Measurements from ENCODE around the gene CXCL9.

CXCL9 gene

DNA sequence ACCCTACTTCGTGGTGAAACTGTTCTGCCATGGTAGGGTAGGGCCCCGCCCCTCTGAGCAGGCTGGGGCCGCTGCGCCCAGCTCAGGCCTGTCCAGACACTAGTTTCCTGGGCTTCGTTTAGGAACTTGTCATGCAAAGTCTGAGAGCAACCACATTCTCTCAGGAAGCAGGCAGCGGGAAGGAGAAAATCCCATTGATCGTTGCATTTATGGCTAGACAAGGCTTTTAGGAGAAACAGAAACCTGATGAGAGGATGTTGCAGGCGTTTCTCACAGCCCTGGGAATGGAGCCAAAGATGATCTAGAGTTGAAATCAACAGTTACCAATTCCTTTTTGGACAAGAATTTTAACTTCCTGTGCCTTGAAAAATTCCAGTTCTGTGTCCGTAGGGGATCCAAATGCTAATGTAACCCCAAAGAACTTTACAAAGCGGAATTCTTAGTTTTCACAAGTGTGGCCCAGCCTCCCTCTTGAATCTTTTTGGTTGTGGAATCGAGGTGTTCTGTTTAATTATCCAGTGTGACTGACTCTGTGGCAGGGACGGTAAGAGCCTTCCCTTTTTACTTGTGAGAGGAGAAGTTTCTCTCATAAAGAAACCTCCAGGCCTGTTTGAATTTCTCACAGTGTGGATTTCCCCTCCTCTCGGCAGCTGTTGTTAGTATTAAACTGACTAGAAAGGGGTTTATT, 4.5 kb upstream of the CXCL9 start:
- no peaks in the 10 kb centered on the region for H3K36me3 ChIP-seq (ENCODE audit: low read length)
- TF ChIP-seq EZH2phosphoT487 (conservative IDR thresholded peaks at IDR 0.05; ENCODE audit: low read length), result no peak
- H4K20me1 ChIP-seq (ENCODE audit: low read depth, low read length), result no peaks in the 10 kb centered on the region
- no peak overlapping the region for H3K4me2 ChIP-seq (ENCODE audit: low read depth, low read length, poor library complexity, severe bottlenecking)
- no peak overlapping the region for H3K9ac ChIP-seq (ENCODE audit: low read length)
- H3K4me3 ChIP-seq (ENCODE audit: insufficient read depth, low read length, poor library complexity, severe bottlenecking), result no peak overlapping the region
- H3K9me2 ChIP-seq (replicated peaks; ENCODE audit: insufficient read depth, low read length), result no peaks in the 10 kb centered on the region
- no peaks in the 10 kb centered on the region for H3K9me3 ChIP-seq (ENCODE audit: insufficient read depth, low read length)
- no peak overlapping the region for H2AFZ ChIP-seq (ENCODE audit: low read depth, low read length, severe bottlenecking)
- no peaks in the 10 kb centered on the region for H3F3A ChIP-seq (ENCODE audit: insufficient read depth)
- H3K27me3 ChIP-seq (ENCODE audit: low read length), result no peaks in the 10 kb centered on the region
- H3K79me2 ChIP-seq (ENCODE audit: insufficient read depth, low read length), result no peaks in the 10 kb centered on the region
- no peak overlapping the region for H3K27ac ChIP-seq (ENCODE audit: low read depth, low read length)

- Histone ChIP-seq H3K27me3 (ENCODE audit: low read length) (no peaks in the 10 kb centered on the region), H4K20me1 (ENCODE audit: low read depth, low read length) (no peaks in the 10 kb centered on the region), H3K4me2 (ENCODE audit: low read depth, low read length, poor library complexity, severe bottlenecking) (no peak overlapping the region), H3K4me3 (ENCODE audit: insufficient read depth, low read length, poor library complexity, severe bottlenecking) (no peak overlapping the region), H3K36me3 (ENCODE audit: low read length) (no peaks in the 10 kb centered on the region), H3K9me2 (replicated peaks; ENCODE audit: insufficient read depth, low read length) (no peaks in the 10 kb centered on the region), H3K79me2 (ENCODE audit: insufficient read depth, low read length) (no peaks in the 10 kb centered on the region), H3F3A (ENCODE audit: insufficient read depth) (no peaks in the 10 kb centered on the region), H3K9ac (ENCODE audit: low read length) (no peak overlapping the region), H2AFZ (ENCODE audit: low read depth, low read length, severe bottlenecking) (no peak overlapping the region), H3K9me3 (ENCODE audit: insufficient read depth, low read length) (no peaks in the 10 kb centered on the region), H3K27ac (ENCODE audit: low read depth, low read length) (no peak overlapping the region)
- TF ChIP-seq CTCF (IDR thresholded peaks at IDR 0.05; ENCODE audit: insufficient read depth, low read length, poor library complexity, severe bottlenecking), result no peak
- TF ChIP-seq EZH2phosphoT487 (conservative IDR thresholded peaks at IDR 0.05; ENCODE audit: low read length), result no peak
Measured at GRCh38 chr4:76011018-76011670, 3.8 kb upstream of the CXCL9 start.

DNA sequence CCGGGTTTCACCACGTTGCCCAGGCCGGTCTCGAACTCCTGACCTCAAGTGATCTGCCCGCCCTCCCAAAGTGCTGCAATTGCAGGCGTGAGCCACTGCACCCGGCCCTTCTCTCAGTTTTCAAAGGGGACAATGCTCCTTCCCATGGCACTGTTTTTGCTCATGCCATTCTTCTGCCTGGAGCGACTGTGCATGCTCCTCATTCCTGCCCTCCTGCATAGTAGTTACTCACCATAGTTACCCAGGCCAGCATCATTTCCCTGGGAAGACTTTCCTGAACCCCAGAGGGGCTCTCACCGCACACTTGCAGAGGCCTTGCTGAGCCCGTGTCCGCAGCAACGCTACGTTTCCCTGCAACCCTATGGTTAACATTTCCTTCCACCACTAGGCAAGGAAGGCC, 3.3 kb upstream of the CXCL9 start:
- H3F3A ChIP-seq (ENCODE audit: insufficient read depth), result no peaks in the 10 kb centered on the region
- no peak for TF ChIP-seq CTCF (IDR thresholded peaks at IDR 0.05; ENCODE audit: insufficient read depth, low read length, poor library complexity, severe bottlenecking)
- TF ChIP-seq EZH2phosphoT487 (conservative IDR thresholded peaks at IDR 0.05; ENCODE audit: low read length), result no peak
- no peak overlapping the region for H3K9ac ChIP-seq (ENCODE audit: low read length)
- H3K27ac ChIP-seq (ENCODE audit: low read depth, low read length), result no peak overlapping the region
- no peaks in the 10 kb centered on the region for H4K20me1 ChIP-seq (ENCODE audit: low read depth, low read length)
- H3K9me3 ChIP-seq (ENCODE audit: insufficient read depth, low read length), result no peaks in the 10 kb centered on the region
- no peak overlapping the region for H3K4me3 ChIP-seq (ENCODE audit: insufficient read depth, low read length, poor library complexity, severe bottlenecking)
- no peaks in the 10 kb centered on the region for H3K79me2 ChIP-seq (ENCODE audit: insufficient read depth, low read length)
- H3K4me2 ChIP-seq (ENCODE audit: low read depth, low read length, poor library complexity, severe bottlenecking), result no peak overlapping the region
- no peak overlapping the region for H2AFZ ChIP-seq (ENCODE audit: low read depth, low read length, severe bottlenecking)
- H3K27me3 ChIP-seq (ENCODE audit: low read length), result no peaks in the 10 kb centered on the region
- H3K9me2 ChIP-seq (replicated peaks; ENCODE audit: insufficient read depth, low read length), result no peaks in the 10 kb centered on the region
- no peaks in the 10 kb centered on the region for H3K36me3 ChIP-seq (ENCODE audit: low read length)

DNA sequence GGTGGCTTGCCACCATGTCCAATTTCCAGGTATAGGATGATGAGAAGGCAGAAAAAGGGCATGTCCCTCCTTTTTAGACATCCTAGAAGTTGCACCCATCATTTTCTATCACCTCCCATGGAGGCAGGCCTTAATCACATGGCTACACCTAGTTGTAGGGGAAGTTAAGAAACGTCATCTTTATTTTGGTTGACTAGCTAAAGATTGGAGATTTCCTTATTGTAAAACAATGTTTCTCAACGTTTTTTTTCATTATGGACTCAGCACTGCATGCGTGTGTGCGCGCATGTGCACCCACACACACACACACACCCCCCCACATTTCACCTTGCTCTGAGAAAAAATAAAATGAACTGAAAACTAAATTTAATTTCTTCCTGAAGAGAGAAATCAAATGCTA, 2.0 kb upstream of the CXCL9 start:
- Histone ChIP-seq H2AFZ (ENCODE audit: low read depth, low read length, severe bottlenecking) (no peak overlapping the region), H3K79me2 (ENCODE audit: insufficient read depth, low read length) (no peaks in the 10 kb centered on the region), H4K20me1 (ENCODE audit: low read depth, low read length) (no peaks in the 10 kb centered on the region), H3F3A (ENCODE audit: insufficient read depth) (no peaks in the 10 kb centered on the region), H3K9me2 (replicated peaks; ENCODE audit: insufficient read depth, low read length) (no peaks in the 10 kb centered on the region), H3K4me2 (ENCODE audit: low read depth, low read length, poor library complexity, severe bottlenecking) (no peak overlapping the region), H3K4me3 (ENCODE audit: insufficient read depth, low read length, poor library complexity, severe bottlenecking) (no peak overlapping the region), H3K27me3 (ENCODE audit: low read length) (no peaks in the 10 kb centered on the region), H3K9ac (ENCODE audit: low read length) (no peak overlapping the region), H3K9me3 (ENCODE audit: insufficient read depth, low read length) (no peaks in the 10 kb centered on the region), H3K36me3 (ENCODE audit: low read length) (no peaks in the 10 kb centered on the region), H3K27ac (ENCODE audit: low read depth, low read length) (no peak overlapping the region)
- TF ChIP-seq EZH2phosphoT487 (conservative IDR thresholded peaks at IDR 0.05; ENCODE audit: low read length) (no peak), CTCF (IDR thresholded peaks at IDR 0.05; ENCODE audit: insufficient read depth, low read length, poor library complexity, severe bottlenecking) (no peak)
